ENCODE measurements around the gene KRT85.
"Not testable (repeated sequence)": the region's sequence is repeated elsewhere in the genome, so short reads cannot be mapped to it uniquely, and the experiment has no call there.

KRT85 gene

GRCh38 chr12:52323416-52324152, 43.7 kb downstream of the KRT85 start:
- DNase-seq (ENCODE audit: low read depth), result no peak

- DNase-seq (ENCODE audit: low read depth), result no peak
Observed at GRCh38 chr12:52323001-52323400, 44.3 kb downstream of the KRT85 start.

- no peak for DNase-seq (ENCODE audit: low read depth)
Observed at GRCh38 chr12:52322069-52322468, 45.2 kb downstream of the KRT85 start.

GRCh38 chr12:52321418-52321817, 45.9 kb downstream of the KRT85 start:
- DNase-seq (ENCODE audit: low read depth), result no peak

GRCh38 chr12:52320784-52321400, 46.4 kb downstream of the KRT85 start, which contains the start of gene KRT83:
Gene KRT83, minus strand, starts transcription at chr12:52321398. Its CDS starts 63 bp downstream, at chr12:52321335.
- no peak for DNase-seq (ENCODE audit: low read depth)

GRCh38 chr12:52319097-52319496, 48.2 kb downstream of the KRT85 start:
- DNase-seq (ENCODE audit: low read depth), result no peak

GRCh38 chr12:52318241-52318990, 48.9 kb downstream of the KRT85 start:
- DNase-seq (ENCODE audit: low read depth), result no peak

- no peak for DNase-seq (ENCODE audit: low read depth)
Observed at GRCh38 chr12:52317468-52318052, 49.7 kb downstream of the KRT85 start.

- DNase-seq (ENCODE audit: low read depth), result no peak
Observed at GRCh38 chr12:52316701-52317100, 50.6 kb downstream of the KRT85 start.

GRCh38 chr12:52316290-52316689, 51.0 kb downstream of the KRT85 start:
- DNase-seq (ENCODE audit: low read depth), result no peak

GRCh38 chr12:52315721-52316120, 51.6 kb downstream of the KRT85 start:
- not testable (repeated sequence) for DNase-seq (ENCODE audit: low read depth)

- DNase-seq (ENCODE audit: low read depth), result no peak
Observed at GRCh38 chr12:52314511-52314910, 52.8 kb downstream of the KRT85 start.

GRCh38 chr12:52313926-52314325, 53.4 kb downstream of the KRT85 start:
- DNase-seq (ENCODE audit: low read depth), result no peak

- DNase-seq (ENCODE audit: low read depth), result no peak
Observed at GRCh38 chr12:52313461-52313860, 53.8 kb downstream of the KRT85 start.

GRCh38 chr12:52312086-52312485, 55.2 kb downstream of the KRT85 start:
- DNase-seq (ENCODE audit: low read depth), result no peak

GRCh38 chr12:52311285-52311648, 56.0 kb downstream of the KRT85 start:
- no peak for DNase-seq (ENCODE audit: low read depth)

- DNase-seq (ENCODE audit: low read depth), result no peak
Observed at GRCh38 chr12:52310622-52311284, 56.5 kb downstream of the KRT85 start.

All from non-pigmented ciliary epithelial cell (primary cell).